NCI-H1092 (cell line): Measurements from ENCODE around the gene TSR2.
"Not testable (repeated sequence)": the region's sequence is repeated elsewhere in the genome, so short reads cannot be mapped to it uniquely, and the experiment has no call there.

ENCODE experiments used
- DNase-seq: peaks from one replicate; lab custom pipeline; 2025; lab: John Stamatoyannopoulos, UW

The TSR2 gene

GRCh38 chrX:54473993-54474859, 34.0 kb downstream of the TSR2 start:
- DNase-seq: no peak

GRCh38 chrX:54479136-54480111, 39.2 kb downstream of the TSR2 start:
- no peak for DNase-seq

- DNase-seq: no peak
Observed at GRCh38 chrX:54482839-54483593, 42.8 kb downstream of the TSR2 start.

- no peak for DNase-seq
Observed at GRCh38 chrX:54483946-54484345, 43.7 kb downstream of the TSR2 start.

- DNase-seq: no peak
Observed at GRCh38 chrX:54484666-54485065, 44.5 kb downstream of the TSR2 start.

GRCh38 chrX:54489819-54490218, 49.6 kb downstream of the TSR2 start:
- not testable (repeated sequence) for DNase-seq

GRCh38 chrX:54492340-54492739, 52.1 kb downstream of the TSR2 start:
- no peak for DNase-seq

GRCh38 chrX:54494166-54494988, 54.2 kb downstream of the TSR2 start:
- no peak for DNase-seq
